HG02571 (cell line): ENCODE results near the gene OGG1.
"Not testable (repeated sequence)": the region's sequence is repeated elsewhere in the genome, so short reads cannot be mapped to it uniquely, and the experiment has no call there.

ENCODE experiments used
- ATAC-seq: cut with Tn5 transposase; IDR thresholded peaks from one replicate; pipeline ENCODE4 v1.9.1; 2021; ENCODE audit warnings: mild to moderate bottlenecking, moderate library complexity; ENCODE audit not compliant: unreplicated experiment

Gene OGG1

DNA sequence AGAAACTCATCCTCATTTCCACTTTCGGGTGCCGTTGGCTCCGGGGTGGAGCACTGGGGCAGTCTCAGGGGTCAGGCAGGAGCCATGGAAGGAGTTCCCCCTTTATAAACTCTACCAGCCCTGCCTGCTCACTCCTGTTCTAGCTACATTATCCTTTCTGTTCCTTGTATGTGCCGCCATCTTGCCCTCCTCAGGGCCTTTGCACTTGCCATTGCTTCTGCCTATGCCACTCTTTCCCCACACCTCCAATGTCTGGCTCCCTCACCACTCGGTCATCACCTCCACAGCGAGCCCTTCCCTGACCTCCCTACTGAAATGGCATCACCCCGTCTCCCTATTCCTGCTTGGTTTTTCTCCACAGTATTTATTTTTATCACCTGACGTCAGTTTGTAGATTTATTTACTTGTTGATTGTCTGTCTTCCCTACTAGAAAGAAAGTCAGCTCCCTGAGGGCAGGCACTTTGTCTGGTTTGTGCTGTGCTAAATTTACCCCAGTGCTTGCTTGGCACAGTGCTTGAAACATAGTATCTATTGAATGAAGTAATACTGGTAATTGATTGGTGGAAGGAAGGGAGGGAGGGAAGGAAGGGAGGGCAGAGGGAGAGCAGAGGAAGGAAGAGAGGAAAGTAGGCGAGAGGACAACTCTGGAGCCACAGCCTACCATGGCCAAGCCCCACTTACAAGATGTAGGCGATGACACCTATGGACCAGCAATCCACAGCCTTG lies 11.2 kb downstream of the OGG1 start:
- no peak for ATAC-seq

DNA sequence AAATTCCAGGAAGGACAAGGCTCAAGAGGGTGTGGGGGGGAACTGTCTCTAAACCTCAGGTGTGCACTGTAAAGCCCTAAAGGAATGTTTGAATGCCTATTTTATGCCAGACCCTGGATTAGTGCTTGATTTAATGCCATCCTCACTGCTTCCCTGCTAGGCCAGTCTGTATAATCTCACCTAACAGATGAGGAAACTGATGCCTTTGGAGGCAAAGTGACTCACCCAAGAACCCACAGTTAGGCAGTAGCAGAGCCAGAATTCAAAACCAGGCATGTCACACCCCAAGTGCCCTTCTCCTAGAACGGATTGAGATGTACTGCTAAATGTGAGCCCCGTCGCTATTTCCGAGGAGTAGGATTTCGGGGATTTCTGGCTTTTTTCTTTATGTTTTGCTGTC lies 12.2 kb downstream of the OGG1 start:
- no peak for ATAC-seq

DNA sequence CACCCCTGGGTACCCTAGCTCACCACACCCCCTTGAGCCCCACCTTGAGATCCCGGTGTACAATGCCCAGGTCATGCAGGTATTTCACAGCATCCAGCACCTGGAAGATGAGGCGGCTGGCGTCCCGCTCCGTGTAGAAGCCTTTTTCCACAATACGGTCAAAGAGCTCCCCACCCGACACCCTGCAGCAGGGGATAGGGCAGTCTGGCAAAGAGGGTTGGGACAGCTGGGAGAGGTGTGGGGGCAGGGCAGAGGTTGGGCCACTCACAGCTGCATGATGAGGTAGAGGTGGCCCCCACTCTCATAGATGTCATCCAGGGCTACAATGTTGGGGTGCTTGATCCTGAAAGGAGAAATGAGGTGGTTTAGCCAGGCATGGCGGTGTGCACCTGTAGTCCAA lies 13.1 kb downstream of the OGG1 start:
- ATAC-seq = no peak

DNA sequence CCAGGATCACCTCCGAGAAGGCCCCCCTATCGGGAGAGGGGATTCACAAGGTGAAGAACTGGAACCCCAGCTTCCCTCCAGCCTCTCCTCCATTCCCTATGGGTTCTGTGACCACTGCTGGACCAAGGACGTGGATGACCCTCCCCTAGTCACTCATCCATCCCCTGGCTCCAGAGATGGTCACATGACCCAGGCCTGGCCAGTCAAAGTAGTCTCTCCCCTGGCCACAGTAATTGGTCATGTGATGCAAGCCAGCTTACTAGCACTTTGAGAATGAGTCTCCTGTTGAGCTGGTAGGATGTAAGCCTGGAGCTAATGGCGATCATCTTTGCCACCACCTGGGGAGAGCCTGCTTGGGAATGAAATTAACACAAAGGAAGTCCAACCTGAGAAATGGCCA lies 16.1 kb downstream of the OGG1 start:
- no peak for ATAC-seq

DNA sequence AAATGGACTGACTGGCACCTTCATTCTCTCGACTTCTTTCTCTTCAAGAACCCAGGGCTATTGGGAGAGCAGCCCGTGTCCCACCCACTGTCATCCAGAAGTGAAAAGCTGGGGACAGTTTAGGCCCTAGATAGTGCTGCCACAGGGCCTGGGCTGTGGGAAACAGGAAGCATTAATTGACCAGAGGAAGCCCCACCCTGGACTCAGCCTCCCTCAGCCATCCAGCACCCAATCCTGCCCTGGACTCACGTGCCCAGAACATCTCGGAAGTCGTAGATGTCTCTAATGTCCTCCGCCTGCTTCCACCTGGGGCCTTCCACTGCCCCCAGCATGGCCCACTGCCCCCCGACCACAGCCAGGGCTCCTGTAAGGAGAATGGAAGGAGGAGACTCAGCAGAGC lies 17.7 kb downstream of the OGG1 start:
- ATAC-seq = no peak

DNA sequence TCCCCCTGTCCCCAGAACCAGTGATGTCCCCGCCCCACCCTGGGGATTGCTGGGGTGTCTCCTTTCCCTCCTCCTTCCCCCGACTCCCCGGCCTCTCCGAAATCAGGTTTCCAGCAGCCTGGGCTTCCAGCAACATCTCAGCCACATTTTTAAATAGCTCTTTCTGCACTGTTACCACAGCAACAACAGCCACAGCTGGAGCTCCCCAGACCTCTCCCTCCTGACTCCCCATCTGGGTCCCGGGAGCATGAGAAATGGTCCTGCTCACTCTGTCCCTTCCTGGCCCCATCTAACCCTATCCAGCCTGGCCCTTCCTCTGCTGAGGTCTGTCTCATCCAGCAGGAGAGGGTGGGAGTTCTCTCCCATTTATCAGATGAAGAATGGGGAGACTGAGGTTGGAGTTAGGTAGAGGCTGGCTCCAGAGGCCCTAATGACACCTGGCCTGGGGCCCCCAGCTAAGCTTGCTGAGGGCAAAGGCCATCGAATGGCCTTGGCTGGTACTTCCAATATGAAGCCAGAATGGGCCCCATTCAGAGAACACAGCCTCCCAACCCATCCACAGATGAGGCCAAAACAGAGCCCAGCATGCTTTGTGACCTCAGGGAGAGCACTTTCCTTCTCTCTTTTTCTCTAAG lies 18.5 kb downstream of the OGG1 start:
- no peak for ATAC-seq

DNA sequence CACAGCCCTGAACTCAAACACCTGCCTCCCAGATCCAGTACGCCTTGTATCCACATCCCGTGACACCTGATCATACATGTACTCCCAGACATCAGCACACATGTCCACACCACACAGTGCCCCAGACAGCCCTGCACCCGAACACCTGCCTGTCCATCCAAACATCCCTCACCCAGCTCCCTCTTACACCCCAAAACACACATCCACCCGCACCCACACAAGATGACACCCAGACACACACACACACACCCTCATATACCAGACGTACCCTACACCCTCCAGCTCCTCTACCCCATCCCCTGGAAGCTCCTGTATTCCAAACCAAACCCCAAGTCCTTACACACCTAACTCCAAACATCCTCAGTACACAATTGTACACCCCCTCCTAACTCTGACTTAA lies 19.3 kb downstream of the OGG1 start:
- ATAC-seq = no peak

DNA sequence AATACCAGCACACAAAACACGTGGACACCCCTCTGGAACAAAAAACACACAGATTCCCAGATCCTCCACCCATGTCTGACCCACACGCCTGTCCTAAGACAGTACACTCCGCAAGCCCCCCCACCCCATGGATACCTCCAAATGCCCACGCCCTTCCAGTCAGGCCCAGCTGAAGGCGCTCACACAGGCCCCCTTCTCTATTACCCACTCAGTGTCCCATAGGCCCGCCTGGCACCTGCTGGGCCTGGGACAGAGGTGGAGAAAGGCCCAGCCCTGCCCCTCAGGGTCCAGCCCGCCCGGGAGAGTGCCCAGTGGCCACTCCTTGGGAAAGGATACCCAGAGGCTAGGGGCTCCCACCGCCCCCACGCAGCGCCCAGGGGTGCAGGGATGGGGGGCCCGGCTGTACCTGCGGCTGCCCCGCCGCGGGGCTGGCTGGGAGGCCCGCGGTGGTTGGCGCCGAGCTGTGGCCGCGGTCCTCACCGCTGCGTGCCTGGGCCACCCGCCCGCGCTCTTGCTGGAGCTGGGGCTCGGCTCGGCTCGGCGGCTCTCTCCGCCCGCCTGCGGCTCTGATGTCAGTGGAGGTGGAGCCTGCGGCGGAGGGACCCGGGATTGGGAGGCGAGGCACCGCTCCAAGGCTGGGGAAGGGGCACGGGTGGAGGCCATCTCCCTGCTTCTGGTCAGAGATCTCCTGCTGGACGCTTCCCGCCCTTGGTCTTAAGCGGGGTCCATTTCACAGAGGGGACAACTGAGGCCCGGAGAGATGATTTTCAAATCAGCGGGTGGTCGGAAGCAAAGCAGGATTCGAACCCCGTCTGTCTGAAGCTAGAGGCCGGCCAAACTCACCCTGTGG lies 19.9 kb downstream of the OGG1 start, which contains the start of gene CAMK1:
CAMK1 (minus strand) TSS at position 522 of the 850 bp plus-strand sequence. CDS start 2,198 bp downstream, outside the sequence.
- ATAC-seq = peak; percentile 75

DNA sequence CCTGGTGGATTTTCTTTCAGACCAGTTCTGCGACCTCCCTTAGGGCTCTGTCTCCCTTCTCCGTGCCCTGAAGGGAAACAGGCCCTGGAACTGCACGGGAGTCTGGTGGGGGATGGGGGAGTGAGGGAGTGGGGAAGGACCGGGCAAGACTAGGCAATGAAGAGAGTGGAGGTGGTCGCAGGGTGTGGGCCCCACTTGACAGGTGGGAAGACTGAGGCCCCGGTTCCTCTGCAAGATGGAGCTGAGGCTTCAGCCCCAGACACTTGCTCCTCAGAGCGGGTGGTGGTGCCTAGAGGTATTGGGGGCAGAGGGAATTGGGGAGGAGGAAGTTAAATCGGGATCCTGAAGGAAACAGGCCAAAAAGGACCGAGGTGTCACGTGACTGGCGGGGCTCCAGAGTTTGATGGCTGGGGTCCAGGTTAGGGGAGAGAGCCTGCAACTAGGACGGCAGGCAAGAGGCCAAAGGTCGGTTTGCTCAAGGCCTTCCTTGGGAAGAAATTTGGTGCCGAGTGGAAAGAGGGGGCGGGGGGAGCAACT lies 20.6 kb downstream of the OGG1 start:
- no peak for ATAC-seq

DNA sequence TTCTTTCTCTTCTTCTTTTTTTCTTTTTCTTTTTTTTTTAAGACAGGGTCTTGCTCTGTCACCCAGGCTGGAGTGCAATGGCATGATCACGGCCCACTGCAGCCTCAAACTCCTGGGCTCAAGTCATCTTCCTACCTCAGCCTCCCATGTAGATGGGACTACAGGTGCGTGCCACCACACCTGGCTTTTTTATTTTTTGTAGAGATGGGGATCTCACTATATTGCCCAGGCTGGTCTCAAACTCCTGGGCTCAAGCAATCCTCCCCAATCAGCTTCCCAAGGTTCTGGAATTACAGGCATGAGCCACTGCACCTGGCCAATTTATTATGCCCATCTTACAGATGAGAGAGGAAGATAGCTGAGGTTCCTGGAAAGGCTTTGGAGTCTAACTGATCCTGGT lies 21.3 kb downstream of the OGG1 start:
- not testable (repeated sequence) for ATAC-seq

DNA sequence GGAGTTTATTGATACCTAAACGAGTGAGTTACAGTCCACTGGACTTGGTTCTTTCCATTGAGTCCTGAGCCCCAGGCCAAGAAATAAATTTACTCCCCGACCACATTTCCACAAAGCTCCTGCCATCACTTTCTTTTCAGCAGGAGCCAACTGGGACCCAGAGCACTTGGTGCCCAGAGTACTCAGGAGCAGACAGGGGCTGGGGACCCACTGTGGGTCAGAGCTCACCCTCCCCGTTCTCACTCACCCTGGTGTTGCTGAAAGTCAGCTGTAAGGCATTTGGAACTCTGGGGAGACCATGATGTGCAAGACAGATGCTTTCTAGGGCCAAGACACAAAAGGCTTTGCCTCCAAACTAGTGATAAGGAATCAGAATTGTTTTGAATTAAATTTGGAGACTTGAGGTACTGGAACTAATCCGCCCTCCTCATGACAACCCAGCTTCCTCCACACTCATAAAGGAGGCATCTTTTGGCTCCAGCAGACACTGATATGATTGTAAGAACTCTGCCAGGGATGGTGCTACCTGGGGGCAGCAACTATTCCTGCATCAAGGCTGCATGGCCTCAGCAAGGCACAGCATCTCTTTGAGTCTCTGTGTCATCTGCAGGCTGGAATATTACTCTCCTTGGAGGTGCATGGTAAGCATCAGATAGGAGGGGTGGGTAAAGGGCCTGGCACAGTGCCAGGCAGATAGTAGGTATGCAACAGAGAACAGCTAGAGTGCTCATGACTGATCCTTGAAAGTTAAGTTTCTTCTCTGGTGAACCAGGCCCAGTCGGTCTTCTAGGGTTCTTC lies 27.3 kb downstream of the OGG1 start:
- no peak for ATAC-seq

DNA sequence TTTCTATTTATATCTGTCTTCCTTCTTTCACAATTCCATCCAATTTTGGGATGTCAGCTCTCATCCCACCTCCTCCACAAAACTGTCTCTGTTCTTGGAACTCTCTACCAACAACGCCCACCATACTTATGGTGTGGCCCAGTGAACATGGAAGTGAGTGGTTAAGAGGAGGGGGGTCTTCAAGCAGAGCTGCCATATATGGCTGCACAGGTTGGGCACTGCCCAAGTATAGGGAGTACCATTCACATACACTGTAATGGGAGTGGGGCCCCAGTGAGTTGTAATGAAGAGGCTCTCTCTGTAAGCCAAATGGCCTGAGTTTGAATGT lies 27.9 kb downstream of the OGG1 start:
- ATAC-seq = no peak

DNA sequence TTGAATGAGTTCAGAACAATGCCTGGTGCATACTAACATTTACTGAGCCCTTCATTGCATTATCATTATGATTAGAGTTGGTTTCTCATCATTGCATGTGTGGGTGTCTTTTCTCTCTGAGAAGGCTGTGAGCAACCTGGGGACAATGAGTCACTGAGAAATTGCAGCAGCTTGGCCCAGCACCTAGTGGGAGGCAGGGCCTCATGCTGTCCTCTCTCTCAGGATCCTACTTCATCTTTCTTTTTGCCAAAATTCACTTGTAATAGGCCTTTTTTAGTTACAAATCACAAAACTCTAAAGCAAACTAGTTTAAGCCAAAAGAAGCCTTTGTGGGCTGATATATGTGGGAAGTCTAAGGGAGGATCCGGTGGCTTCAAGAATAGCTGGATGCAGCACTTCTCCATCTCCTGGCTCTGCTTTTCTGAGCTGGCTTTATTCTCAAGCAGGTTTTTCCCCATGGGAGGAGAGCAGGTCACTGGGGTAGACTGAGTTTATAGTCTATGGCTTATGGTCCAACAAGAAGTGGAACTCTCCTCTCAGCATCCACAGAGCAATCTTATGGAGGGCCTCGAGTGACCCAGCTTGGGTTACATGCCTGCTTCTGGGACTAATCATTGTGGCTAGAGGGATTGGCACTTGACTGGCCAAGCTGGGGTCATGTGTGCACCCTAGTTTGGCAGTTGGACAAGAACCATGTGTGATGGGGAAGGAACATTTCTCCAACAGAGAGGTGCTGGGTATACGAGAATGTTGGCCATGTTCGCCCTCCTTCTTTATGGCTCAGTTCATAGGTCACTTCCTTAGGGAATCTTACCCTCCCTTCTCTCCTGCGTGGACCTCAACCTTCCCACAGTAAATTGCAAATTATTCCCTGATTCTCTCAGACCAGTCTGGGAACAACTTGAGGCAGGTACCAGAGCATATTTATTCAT lies 28.7 kb downstream of the OGG1 start:
- no peak for ATAC-seq

DNA sequence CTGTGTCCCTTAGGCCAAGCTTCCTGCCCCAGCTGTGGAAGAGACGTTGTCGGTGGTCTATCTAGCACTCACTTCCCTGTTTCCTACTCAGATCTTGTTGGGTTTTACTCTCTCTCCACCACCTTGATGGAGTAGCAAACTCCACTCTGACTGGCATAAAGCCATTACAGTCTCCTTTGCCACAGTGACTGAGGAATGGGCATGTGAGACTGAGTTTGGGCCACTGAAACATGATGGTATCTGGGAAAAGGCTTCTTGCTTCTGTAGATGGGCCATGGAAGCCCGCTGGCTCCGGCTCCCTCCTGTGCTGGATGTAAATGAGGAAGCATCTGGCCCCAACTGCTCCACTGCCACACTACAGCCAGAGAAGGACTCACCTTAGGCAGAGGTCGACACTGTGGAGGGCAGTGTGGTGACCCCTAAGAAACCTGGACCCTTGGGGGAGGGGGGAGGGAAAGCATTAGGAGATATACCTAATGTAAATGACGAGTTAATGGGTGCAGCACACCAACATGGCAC lies 29.4 kb downstream of the OGG1 start:
- no peak for ATAC-seq

DNA sequence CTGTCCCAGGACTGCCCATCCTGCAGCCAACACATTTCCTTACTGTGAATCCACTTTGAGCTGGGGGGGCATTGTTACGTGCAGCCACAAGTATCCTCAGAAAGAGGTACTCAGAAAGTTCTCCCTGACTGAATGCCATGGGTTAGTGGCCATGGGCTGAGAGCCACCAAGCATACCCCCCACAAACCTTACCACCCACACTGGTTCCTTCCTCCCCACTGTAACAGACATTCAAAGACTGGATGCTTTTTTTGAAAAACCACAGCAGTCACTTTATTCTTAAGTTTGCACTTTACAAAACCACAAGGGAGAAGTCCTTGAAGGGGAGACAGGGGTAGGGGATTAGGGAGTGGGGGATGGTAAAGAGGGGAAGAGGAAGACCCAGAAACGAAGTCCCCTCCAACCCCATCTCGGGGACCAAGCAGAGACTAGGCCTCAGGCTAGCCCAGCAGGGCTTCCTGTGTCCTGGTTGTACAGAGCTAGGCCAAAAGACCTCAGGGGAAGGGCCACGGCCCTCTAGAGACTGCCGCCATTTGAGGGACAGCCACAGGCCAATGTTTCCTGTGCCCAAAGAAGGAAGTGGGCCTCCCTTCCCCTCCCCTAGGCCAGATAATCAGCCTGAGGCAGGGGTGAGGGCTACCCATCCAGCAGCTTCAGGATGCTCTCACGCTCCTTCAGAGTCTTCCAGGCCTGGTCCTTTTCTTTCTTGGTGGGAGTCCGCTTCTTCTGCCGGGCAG lies 30.1 kb downstream of the OGG1 start:
- no peak for ATAC-seq

DNA sequence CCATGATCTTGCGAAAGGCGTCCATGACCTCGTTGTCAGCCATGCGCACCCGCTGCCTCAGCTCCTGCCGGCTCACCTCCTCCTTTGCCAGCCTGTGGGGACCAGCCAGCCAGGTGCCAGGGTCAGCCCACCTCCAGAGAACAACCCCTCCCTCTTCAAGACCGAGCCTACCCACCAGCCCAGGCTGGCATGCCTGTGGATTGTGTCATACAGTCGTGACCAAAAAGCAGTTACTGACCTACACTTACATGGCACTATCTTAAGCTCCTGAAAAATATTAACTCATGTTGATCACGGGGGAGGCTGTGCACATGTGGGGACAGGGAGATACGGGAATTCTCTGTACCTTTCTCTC lies 30.7 kb downstream of the OGG1 start:
- no peak for ATAC-seq

DNA sequence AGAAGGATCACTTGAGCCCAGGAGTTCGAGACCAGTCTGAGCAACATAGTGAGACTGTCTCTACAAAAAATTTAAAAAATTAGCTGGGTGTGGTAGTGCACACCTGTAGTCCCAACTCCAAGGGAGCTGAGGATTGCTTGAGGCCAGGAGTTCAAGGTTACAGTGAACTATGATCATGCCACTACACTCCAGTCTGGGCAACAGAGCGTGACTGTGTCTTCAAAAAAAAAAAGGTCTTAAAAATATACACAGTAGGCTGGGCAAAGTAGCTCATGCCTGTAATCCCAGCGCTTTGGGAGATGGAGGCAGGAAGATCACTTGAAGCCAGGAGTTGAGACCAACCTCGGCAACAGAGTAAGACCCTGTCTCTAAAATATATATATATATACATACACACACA lies 31.2 kb downstream of the OGG1 start:
- ATAC-seq = no peak

DNA sequence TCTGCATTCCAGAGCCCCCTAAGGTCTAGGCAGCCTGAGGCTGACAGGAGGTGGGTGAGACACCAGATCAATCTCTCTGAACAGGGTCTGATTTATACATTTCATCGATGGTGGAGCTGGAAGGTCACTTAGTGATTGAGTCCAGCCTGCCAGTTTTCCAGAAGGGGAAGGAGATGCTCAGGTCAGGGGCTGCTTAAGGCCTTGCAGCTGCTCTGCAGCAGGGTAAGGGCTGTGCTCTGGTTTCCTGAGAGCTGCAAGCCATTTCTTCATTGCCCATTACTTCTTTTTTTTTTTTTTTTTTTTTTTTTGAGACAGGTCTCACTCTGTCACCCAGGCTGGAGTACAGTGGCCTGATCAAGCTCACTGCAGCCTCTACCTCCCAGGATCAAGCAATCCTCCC lies 31.8 kb downstream of the OGG1 start:
- no peak for ATAC-seq
